Endothelial cell of umbilical vein (primary cell): ENCODE results near the gene CST3. TPM values are rescaled to one million over a fixed set of nuclear protein-coding genes. Genes with fewer than 3 reads are reported as not detected.

Experiments
- BruUV-seq: library from RNA; stranded (reverse); fragments of 400-500 nt; replicated peaks from 2 replicates; lab custom pipeline; 2021; lab: Mats Ljungman, UMichigan
- CTCF ChIA-PET: fragments of 300-600, 350-600 bp; sonication (Branson Sonifier 250); formaldehyde crosslinking; loops from one replicate; lab custom pipeline; 2021; ENCODE audit warnings: antibody characterized with exemption, inconsistent platforms; lab: Charles Lee
- POLR2A ChIA-PET: fragments of 300-600, 350-600 bp; sonication (Branson Sonifier 250); formaldehyde crosslinking; loops from one replicate; lab custom pipeline; 2021; ENCODE audit warnings: antibody characterized with exemption, inconsistent platforms; lab: Charles Lee
- DNase-seq: peaks from one replicate; pipeline ENCODE4 v3.0.0-alpha.2; 2011; ENCODE audit warnings: low read depth, low spot score
- FAIRE-seq: peaks from 2 replicates; lab custom pipeline; 2011; peaks lifted over from hg19 to GRCh38; lab: Jason Lieb, UNC
- H2AFZ ChIP-seq: 2 replicates; pipeline ENCODE4 v1.6.0; 2012; ENCODE audit warnings: low read depth, low read length, control low read depth, inconsistent platforms
- H3K27ac ChIP-seq: 2 replicates; pipeline ENCODE4 v1.5.1; 2011; ENCODE audit warnings: low read depth, mild to moderate bottlenecking, control low read depth, low read length, moderate library complexity; ENCODE audit not compliant: insufficient read depth
- H3K27me3 ChIP-seq, 2 experiments: 2 replicates each; pipeline versions ENCODE4 v1.6.0 to v1.6.1; 2011; ENCODE audit warnings: low read length in 2 of 2, mixed read lengths in 1 of 2; ENCODE audit not compliant: control insufficient read depth in 2 of 2, insufficient read depth in 2 of 2
- H3K36me3 ChIP-seq, 2 experiments: 2 replicates in 1 of 2; 3 replicates in 1 of 2; pipeline ENCODE4 v1.5.1; 2011; ENCODE audit warnings: low read length in 2 of 2, mild to moderate bottlenecking in 1 of 2, moderate library complexity in 1 of 2; ENCODE audit not compliant: control insufficient read depth in 2 of 2, insufficient read depth in 2 of 2; ENCODE audit errors: extremely low read depth in 1 of 2
- H3K4me1 ChIP-seq: 3 replicates; pipeline ENCODE4 v1.5.1; 2011; ENCODE audit warnings: mild to moderate bottlenecking, low read length; ENCODE audit not compliant: control insufficient read depth, insufficient read depth; ENCODE audit errors: extremely low read depth
- H3K4me2 ChIP-seq: 2 replicates; pipeline ENCODE4 v1.6.1; 2011; ENCODE audit warnings: low read length, control low read depth, mixed read lengths; ENCODE audit not compliant: insufficient read depth
- H3K4me3 ChIP-seq, 3 experiments: fragments of 200-600 bp in 1 of 3; sonication (generic), shearing (Covaris generic) in 1 of 3; replicated peaks in 1 of 3; 2 replicates each; pipeline ENCODE4 v1.5.1; 2011 to 2016; ENCODE audit warnings: control low read depth in 3 of 3, low read length in 3 of 3, mild to moderate bottlenecking in 2 of 3, inconsistent platforms in 1 of 3, low read depth in 1 of 3, moderate library complexity in 1 of 3; ENCODE audit not compliant: insufficient read depth in 1 of 3
- H3K79me2 ChIP-seq: 2 replicates; pipeline ENCODE4 v1.6.0; 2012; ENCODE audit warnings: low read length, inconsistent platforms; ENCODE audit not compliant: control insufficient read depth, insufficient read depth
- H3K9ac ChIP-seq: replicated peaks from 2 replicates; pipeline ENCODE3; 2011; ENCODE audit warnings: low read length, control low read depth; ENCODE audit not compliant: insufficient read depth; ENCODE audit errors: extremely low read depth
- H3K9me1 ChIP-seq: replicated peaks from 3 replicates; pipeline ENCODE4 v1.6.0; 2011; ENCODE audit warnings: mild to moderate bottlenecking, low read length; ENCODE audit not compliant: control insufficient read depth, insufficient read depth; ENCODE audit errors: extremely low read depth
- H3K9me3 ChIP-seq: replicated peaks from 2 replicates; pipeline ENCODE4 v1.5.1; 2012; ENCODE audit warnings: low read length, inconsistent platforms; ENCODE audit not compliant: control insufficient read depth, insufficient read depth
- H4K20me1 ChIP-seq: replicated peaks from 2 replicates; pipeline ENCODE3; 2011; ENCODE audit warnings: mild to moderate bottlenecking, low read length; ENCODE audit not compliant: control insufficient read depth, insufficient read depth; ENCODE audit errors: extremely low read depth
- CTCF ChIP-seq, 2 donors: IDR thresholded peaks; 1 replicate in 1 of 2; 2 replicates in 1 of 2; pipeline ENCODE4 v1.5.1; 2011; ENCODE audit warnings: low read length in 2 of 2, mild to moderate bottlenecking in 2 of 2, moderate library complexity in 2 of 2, control low read depth in 1 of 2, inconsistent platforms in 1 of 2, low read depth in 1 of 2; ENCODE audit not compliant: insufficient read depth in 1 of 2; ENCODE audit errors: extremely low read depth in 1 of 2
- EZH2 ChIP-seq: IDR thresholded peaks from 2 replicates; pipeline ENCODE4 v1.6.1; 2012; ENCODE audit warnings: borderline replicate concordance, low read depth, mild to moderate bottlenecking, moderate library complexity, low read length, inconsistent platforms; ENCODE audit not compliant: severe bottlenecking
- FOS ChIP-seq: IDR thresholded peaks from 2 replicates; pipeline ENCODE4 v1.6.1; 2011; ENCODE audit warnings: mild to moderate bottlenecking, low read length, moderate library complexity, borderline replicate concordance; ENCODE audit not compliant: insufficient read depth
- GATA2 ChIP-seq: IDR thresholded peaks from 2 replicates; pipeline ENCODE4 v1.7.0; 2011; ENCODE audit warnings: low read depth, mild to moderate bottlenecking, moderate library complexity, mixed read lengths, low read length; ENCODE audit not compliant: insufficient read length, insufficient read depth
- JUN ChIP-seq: IDR thresholded peaks from 2 replicates; pipeline ENCODE4 v1.6.1; 2011; ENCODE audit warnings: borderline replicate concordance, low read depth; ENCODE audit not compliant: insufficient read length, insufficient read depth
- MAX ChIP-seq: IDR thresholded peaks from 2 replicates; pipeline ENCODE4 v1.6.1; 2011; ENCODE audit not compliant: insufficient read depth, insufficient read length
- MYC ChIP-seq: IDR thresholded peaks from one replicate; pipeline ENCODE4 v1.6.1; 2011; ENCODE audit warnings: mild to moderate bottlenecking, low read depth, low read length
- POLR2A ChIP-seq: IDR thresholded peaks from 2 replicates; pipeline ENCODE4 v1.6.1; 2012; ENCODE audit warnings: low read depth, mild to moderate bottlenecking, control low read depth, low read length
- POLR2AphosphoS5 ChIP-seq: IDR thresholded peaks from 2 replicates; pipeline ENCODE4 v1.6.1; 2012; ENCODE audit warnings: low read depth, mild to moderate bottlenecking, control low read depth, low read length, moderate library complexity; ENCODE audit not compliant: insufficient read depth
- dilution Hi-C: fragments of 300-500 bp; cut with MboI; formaldehyde crosslinking; loops from one replicate; pipeline ENCODE4 v1.15.0; 2019; ENCODE audit warnings: low sequenced_read_pairs; ENCODE audit not compliant: extremely low pct_ligation_motif_present
- intact Hi-C: fragments of 100-400 bp; cut with micrococcal nuclease; formaldehyde crosslinking; loops from one replicate; pipeline ENCODE4 v1.10.0; 2022
- polyA plus RNA-seq, 4 experiments: library from polyadenylated mRNA; depleted of rRNA in 3 of 4; stranded (reverse) in 3 of 4; unstranded in 1 of 4; fragments of >200 nt; gene quantifications; 2 replicates each; pipeline versions ENCODE4 v1.2.1 to v1.2.3, GENCODE V29; 2011 to 2012; ENCODE audit warnings: missing spikeins in 1 of 4
- total RNA-seq: library from RNA; stranded (reverse); gene quantifications from 2 replicates; pipeline ENCODE4 v1.2.3, GENCODE V29; 2021

The CST3 gene
- total and polyA plus RNA-seq, 2 donors (not counting 3 experiments of a cell fraction or from before 2014, with no cell fraction given), result 251 to 479 TPM

- POLR2A ChIA-PET, result no interaction called here
- no TSS peak for BruUV-seq
- Histone ChIP-seq H2AFZ (no peak overlapping the region), H3K9me1 (no peaks in the 10 kb centered on the region), H3K9me3 (no peaks in the 10 kb centered on the region), H3K4me1 (peaks cover 2% of the 10 kb centered on the region), H3K4me2 (no peak overlapping the region), H3K79me2 (no peaks in the 10 kb centered on the region), H3K27me3 (no peaks in the 10 kb centered on the region), H4K20me1 (no peaks in the 10 kb centered on the region), H3K4me3 (no peak overlapping the region), H3K36me3 (no peaks in the 10 kb centered on the region), H3K27ac (no peak overlapping the region), H3K9ac (no peak overlapping the region)
- intact Hi-C loops (no loop called here), dilution Hi-C loops (no loop called here)
- FAIRE-seq (no peak), DNase-seq (no peak)
- CTCF ChIA-PET, result interaction anchor here (0.7 kb wide), 1 partner anchor 68 kb away, joined by 3 read pairs; no protein-coding TSS in a partner anchor
- no peak for TF ChIP-seq JUN
- TF ChIP-seq CTCF (IDR thresholded peaks at IDR 0.05; ENCODE audit: extremely low read depth in 1 of 2, insufficient read depth in 1 of 2, low read depth in 1 of 2, low read length in 2 of 2), result no peak
- no peak for TF ChIP-seq GATA2
- no peak for TF ChIP-seq MAX
- no peak for TF ChIP-seq POLR2A
- no peak for TF ChIP-seq POLR2AphosphoS5
- no peak for TF ChIP-seq EZH2
- no peak for TF ChIP-seq MYC
- TF ChIP-seq FOS, result no peak
Measured at GRCh38 chr20:23652926-23653325, 15.2 kb upstream of the CST3 start.
